ENCODE measurements around the gene YRDC. TPM values are rescaled to one million over a fixed set of nuclear protein-coding genes. Genes with fewer than 3 reads are reported as not detected.

The YRDC gene
- total and polyA plus RNA-seq, 3 donors from 2014 or later, result 39.7 to 46.7 (median 42.8) TPM

GRCh38 chr1:37753473-37754321 lies 54.3 kb downstream of the YRDC start:
- intact Hi-C loops (cut with DNase I; ENCODE audit: low total_unique reads), result no loop called here
- peak overlapping the region; percentile 46 to 53 for H3K4me3 ChIP-seq
- no peaks in the 10 kb centered on the region for H3K9me3 ChIP-seq
- no peaks in the 10 kb centered on the region for H3K27me3 ChIP-seq
- no peak for DNase-seq
- H3K27ac ChIP-seq, result no peak overlapping the region
- no peak for TF ChIP-seq CTCF (IDR thresholded peaks at IDR 0.05)
- no peak for TF ChIP-seq POLR2A (IDR thresholded peaks at IDR 0.05)
- H3K4me1 ChIP-seq, result peaks cover 11% of the 10 kb centered on the region
- no peaks in the 10 kb centered on the region for H3K36me3 ChIP-seq (ENCODE audit: low read depth, missing control alignments)
- 3 to 4% methylated on average over 33 to 51 of the region's 52 CpGs for WGBS, 2 donors

Other genes starting within 250 kb of the YRDC start
- 10 to 100 TPM; 57.4 to 78.7 TPM for gene GNL2, start 212.3 kb downstream of the YRDC start, total RNA-seq
- 34.4 TPM for gene GNL2, start 212.3 kb downstream of the YRDC start, polyA plus RNA-seq (ENCODE audit: insufficient read depth, low read depth, low replicate concordance)
- gene RSPO1, start 173.3 kb downstream of the YRDC start, total RNA-seq, result under 1 TPM; 0.16 to 0.25 TPM
- 5.0 TPM for gene RSPO1, start 173.3 kb downstream of the YRDC start, polyA plus RNA-seq (ENCODE audit: insufficient read depth, low read depth, low replicate concordance)
- gene CDCA8, start 115.7 kb downstream of the YRDC start, total RNA-seq, result 10 to 100 TPM; 21.0 to 28.1 TPM
- gene CDCA8, start 115.7 kb downstream of the YRDC start, polyA plus RNA-seq (ENCODE audit: insufficient read depth, low read depth, low replicate concordance), result 52.4 TPM
- 10 to 100 TPM; 55.3 to 71.7 TPM for gene EPHA10, start 43.1 kb downstream of the YRDC start, total RNA-seq
- 64.2 TPM for gene EPHA10, start 43.1 kb downstream of the YRDC start, polyA plus RNA-seq (ENCODE audit: insufficient read depth, low read depth, low replicate concordance)
- gene MANEAL, start 14.4 kb downstream of the YRDC start, total RNA-seq, result 10 to 100 TPM in 1 of 2 donors, 1 to 10 TPM in 1; 7.9 to 11.0 TPM
- 6.9 TPM for gene MANEAL, start 14.4 kb downstream of the YRDC start, polyA plus RNA-seq (ENCODE audit: insufficient read depth, low read depth, low replicate concordance)
- gene C1orf122, start 418 bp downstream of the YRDC start, total RNA-seq, result 100 to 1,000 TPM; 147 to 188 TPM
- 48.1 TPM for gene C1orf122, start 418 bp downstream of the YRDC start, polyA plus RNA-seq (ENCODE audit: insufficient read depth, low read depth, low replicate concordance)
- gene MTF1, start 51.4 kb upstream of the YRDC start, total RNA-seq, result 10 to 100 TPM; 12.8 to 16.8 TPM
- 35.9 TPM for gene MTF1, start 51.4 kb upstream of the YRDC start, polyA plus RNA-seq (ENCODE audit: insufficient read depth, low read depth, low replicate concordance)
- gene INPP5B, start 138.8 kb upstream of the YRDC start, total RNA-seq, result 10 to 100 TPM; 24.1 to 31.6 TPM
- 15.3 TPM for gene INPP5B, start 138.8 kb upstream of the YRDC start, polyA plus RNA-seq (ENCODE audit: insufficient read depth, low read depth, low replicate concordance)
- 10 to 100 TPM; 59.3 to 74.6 TPM for gene SF3A3, start 181.8 kb upstream of the YRDC start, total RNA-seq
- gene SF3A3, start 181.8 kb upstream of the YRDC start, polyA plus RNA-seq (ENCODE audit: insufficient read depth, low read depth, low replicate concordance), result 87.5 TPM
- gene FHL3, start 197.3 kb upstream of the YRDC start, total RNA-seq, result 10 to 100 TPM; 21.3 to 28.7 TPM
- gene FHL3, start 197.3 kb upstream of the YRDC start, polyA plus RNA-seq (ENCODE audit: insufficient read depth, low read depth, low replicate concordance), result 20.7 TPM
- 10 to 100 TPM; 35.6 to 42.4 TPM for gene UTP11, start 204.5 kb upstream of the YRDC start, total RNA-seq
- 43.3 TPM for gene UTP11, start 204.5 kb upstream of the YRDC start, polyA plus RNA-seq (ENCODE audit: insufficient read depth, low read depth, low replicate concordance)
- gene POU3F1, start 238.6 kb upstream of the YRDC start, total RNA-seq, result 1 to 10 TPM; 6.0 to 6.8 TPM
- gene POU3F1, start 238.6 kb upstream of the YRDC start, polyA plus RNA-seq (ENCODE audit: insufficient read depth, low read depth, low replicate concordance), result 1.6 TPM

Measured in testis (tissue), 3 donors.